ENCODE data around the gene NDUFA13. TPM values are rescaled to one million over a fixed set of nuclear protein-coding genes. Genes with fewer than 3 reads are reported as not detected.

Gene NDUFA13
- total RNA-seq, 1 experiment from 2014 or later = 489 TPM

- no peak within 1 kb of the TSS for H2BK15ac ChIP-seq (ENCODE audit: low read depth, low read length)
- peak within 1 kb of the TSS; percentile 85 for H3K4me2 ChIP-seq (ENCODE audit: insufficient read depth, insufficient read length, low read length)
- H2AK5ac ChIP-seq (ENCODE audit: insufficient read length, low read length) = no peak within 1 kb of the TSS
- H2BK20ac ChIP-seq (ENCODE audit: low read depth, low read length, poor library complexity, severe bottlenecking) = no peak within 1 kb of the TSS
- H3K23me2 ChIP-seq (ENCODE audit: insufficient read length, low read depth, low read length, poor library complexity, severe bottlenecking) = peaks cover 5% of the 10 kb centered on the region
- H3K23ac ChIP-seq (ENCODE audit: insufficient read length, low read depth, low read length) = no peak within 1 kb of the TSS
- no peaks in the 10 kb centered on the region for H3K27me3 ChIP-seq (ENCODE audit: insufficient read depth, low read length)
- peaks cover 4 to 22% (median 11%) of the 10 kb centered on the region in 3 experiments; a peak in 6 of 7 replicates for H3K36me3 Mint-ChIP-seq (ENCODE audit: insufficient read depth in 1 of 3, low read depth in 3 of 3)
- WGBS (ENCODE audit: extremely low coverage, insufficient read length, low lambda C conversion rate) = no CpG with 5 or more reads among the region's 74 CpGs
- no peak within 1 kb of the TSS for H3K4ac ChIP-seq (ENCODE audit: low read depth, low read length)
- H3K4me1 Mint-ChIP-seq = peaks cover 3 to 13% of the 10 kb centered on the region in 2 experiments
- H3K56ac ChIP-seq (ENCODE audit: insufficient read length, low read depth, low read length) = no peak within 1 kb of the TSS
- no peaks in the 10 kb centered on the region for H3K9me3 ChIP-seq (ENCODE audit: control insufficient read depth, low read depth, low read length)
- no peak within 1 kb of the TSS for H2BK12ac ChIP-seq (ENCODE audit: insufficient read length, low read depth, low read length)
- H2BK5ac ChIP-seq (ENCODE audit: insufficient read length, low read length) = no peak within 1 kb of the TSS
- no peaks in the 10 kb centered on the region for H3K4me1 ChIP-seq (ENCODE audit: insufficient read depth, low read length)
- H3K79me1 ChIP-seq (ENCODE audit: insufficient read depth, low read depth, low read length, poor library complexity, severe bottlenecking) = peaks cover 3% of the 10 kb centered on the region
- TF ChIP-seq, protein P1, sequence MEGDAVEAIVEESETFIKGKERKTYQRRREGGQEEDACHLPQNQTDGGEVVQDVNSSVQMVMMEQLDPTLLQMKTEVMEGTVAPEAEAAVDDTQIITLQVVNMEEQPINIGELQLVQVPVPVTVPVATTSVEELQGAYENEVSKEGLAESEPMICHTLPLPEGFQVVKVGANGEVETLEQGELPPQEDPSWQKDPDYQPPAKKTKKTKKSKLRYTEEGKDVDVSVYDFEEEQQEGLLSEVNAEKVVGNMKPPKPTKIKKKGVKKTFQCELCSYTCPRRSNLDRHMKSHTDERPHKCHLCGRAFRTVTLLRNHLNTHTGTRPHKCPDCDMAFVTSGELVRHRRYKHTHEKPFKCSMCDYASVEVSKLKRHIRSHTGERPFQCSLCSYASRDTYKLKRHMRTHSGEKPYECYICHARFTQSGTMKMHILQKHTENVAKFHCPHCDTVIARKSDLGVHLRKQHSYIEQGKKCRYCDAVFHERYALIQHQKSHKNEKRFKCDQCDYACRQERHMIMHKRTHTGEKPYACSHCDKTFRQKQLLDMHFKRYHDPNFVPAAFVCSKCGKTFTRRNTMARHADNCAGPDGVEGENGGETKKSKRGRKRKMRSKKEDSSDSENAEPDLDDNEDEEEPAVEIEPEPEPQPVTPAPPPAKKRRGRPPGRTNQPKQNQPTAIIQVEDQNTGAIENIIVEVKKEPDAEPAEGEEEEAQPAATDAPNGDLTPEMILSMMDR (conservative IDR thresholded peaks at IDR 0.05) = no peak
- H4K8ac ChIP-seq (replicated peaks; ENCODE audit: insufficient read length, low read depth, low read length) = no peak within 1 kb of the TSS
- H3K27ac Mint-ChIP-seq = peak within 1 kb of the TSS; percentile 87 to 96 (median 96)
- no peak within 1 kb of the TSS for H4K91ac ChIP-seq (ENCODE audit: insufficient read length, low read depth, low read length)
- no peak within 1 kb of the TSS for H4K5ac ChIP-seq (ENCODE audit: insufficient read length, low read depth, low read length)
- H3T11ph ChIP-seq (ENCODE audit: low read length) = no peak within 1 kb of the TSS
- no peak for DNase-seq
- H3K9me3 Mint-ChIP-seq = no peaks in the 10 kb centered on the region
- H4K20me1 ChIP-seq (ENCODE audit: control insufficient read depth, insufficient read depth, insufficient read length) = no peaks in the 10 kb centered on the region
- H2AFZ ChIP-seq (ENCODE audit: low read length) = peak within 1 kb of the TSS; percentile 63
- H3K14ac ChIP-seq (ENCODE audit: insufficient read depth, low read length) = peak within 1 kb of the TSS; percentile 69; the same call in 1 of the 2 replicates
- H3K9ac ChIP-seq (ENCODE audit: extremely low read depth, insufficient read length, low read length) = peak within 1 kb of the TSS; percentile 85
- peak within 1 kb of the TSS; percentile 69 for H3K18ac ChIP-seq (ENCODE audit: insufficient read length, low read depth, low read length)
- peaks cover 4% of the 10 kb centered on the region; the same call in 1 of the 2 replicates for H3K27me3 Mint-ChIP-seq (ENCODE audit: low read depth)
- H2BK120ac ChIP-seq (ENCODE audit: low read depth, low read length, poor library complexity, severe bottlenecking) = no peak within 1 kb of the TSS
- no peak within 1 kb of the TSS for H3K27ac ChIP-seq (ENCODE audit: insufficient read length, low read depth, low read length)
- H3K4me3 Mint-ChIP-seq = peak within 1 kb of the TSS; percentile 91 to 94
- peaks cover 11% of the 10 kb centered on the region; the same call in 1 of the 2 replicates for H3K79me2 ChIP-seq (ENCODE audit: insufficient read depth, low read length)
These were observed 964 bp upstream of the NDUFA13 start, which contains the start of gene TSSK6 for GRCh38 chr19:19514881-19515641. Gene TSSK6, minus strand, starts transcription at chr19:19515548. Its CDS starts 121 bp downstream, at chr19:19515427.

Data from H9 (cell line).